Heart left ventricle (tissue), 16 donors: ENCODE measurements around the gene FOXP4. TPM values are rescaled to one million over a fixed set of nuclear protein-coding genes. Genes with fewer than 3 reads are reported as not detected.

Experiments
- ATAC-seq, 4 donors: fragments of 200-7000 bp; cut with Tn5 transposase; one replicate each; pipeline ENCODE4 v1.9.1; 2020 to 2022; ENCODE audit warnings: moderate library complexity in 4 of 4, mild to moderate bottlenecking in 3 of 4, moderate number of reproducible peaks in 1 of 4
- DNase-seq, 5 donors: peaks; one replicate each; pipeline ENCODE4 v3.0.0-alpha.2; 2020
- H3K27ac ChIP-seq, 12 donors: fragments of 200-600 bp; sonication (generic) in 4 of 12; one replicate each; pipeline versions ENCODE4 v1.5.0 to v1.8.0; 2016 to 2022; ENCODE audit warnings: mild to moderate bottlenecking in 2 of 12
- H3K27me3 ChIP-seq, 9 donors: fragments of 200-600 bp; sonication (generic) in 2 of 9; one replicate each; pipeline versions ENCODE4 v1.5.1 to v1.8.0; 2016 to 2022; ENCODE audit warnings: mild to moderate bottlenecking in 3 of 9
- H3K36me3 ChIP-seq, 9 donors: fragments of 200-600 bp; sonication (generic) in 2 of 9; one replicate each; pipeline versions ENCODE4 v1.5.0 to v1.8.0; 2018 to 2022; ENCODE audit warnings: mild to moderate bottlenecking in 2 of 9
- H3K4me1 ChIP-seq, 12 donors: fragments of 200-600 bp; sonication (generic) in 4 of 12; one replicate each; pipeline versions ENCODE4 v1.5.0 to v1.8.0; 2016 to 2022; ENCODE audit warnings: mild to moderate bottlenecking in 3 of 12
- H3K4me3 ChIP-seq, 12 donors: fragments of 200-600 bp; sonication (generic) in 4 of 12; one replicate each; pipeline versions ENCODE4 v1.5.0 to v1.8.0; 2017 to 2022; ENCODE audit warnings: mild to moderate bottlenecking in 9 of 12, moderate library complexity in 4 of 12
- H3K9me3 ChIP-seq, 12 donors: fragments of 200-600 bp; sonication (generic) in 4 of 12; one replicate each; pipeline versions ENCODE4 v1.5.0 to v1.8.0; 2016 to 2022; ENCODE audit warnings: mild to moderate bottlenecking in 1 of 12
- CTCF ChIP-seq, 12 donors: fragments of 200-600 bp; sonication (generic) in 4 of 12; IDR thresholded peaks; one replicate each; pipeline versions ENCODE4 v1.5.0 to v1.8.0; 2018 to 2022; ENCODE audit warnings: antibody characterized with exemption in 12 of 12, mild to moderate bottlenecking in 5 of 12
- POLR2A ChIP-seq, 2 donors: fragments of 450-650 bp; IDR thresholded peaks; one replicate each; pipeline ENCODE4 v1.6.1; 2017; ENCODE audit warnings: antibody characterized with exemption in 2 of 2, mild to moderate bottlenecking in 2 of 2, moderate library complexity in 2 of 2
- WGBS, 4 donors: extraction: QIAGEN DNeasy Blood & Tissue Kit in 2 of 4; methylation state at CpG; one replicate each; pipeline versions ENCODE4 v1.1.5 to v1.1.7; 2013 to 2018; 5-methylcytosine and 5-hydroxymethylcytosine counted together
- intact Hi-C, 10 donors: fragments of 100-400 bp; cut with DNase I; formaldehyde crosslinking; loops; one replicate each; pipeline versions ENCODE4 v1.11.1 to v1.14.2; 2022
- polyA plus RNA-seq, 2 donors: library from polyadenylated mRNA; stranded (reverse); fragments of 200-250 nt; gene quantifications; one replicate each; pipeline ENCODE4 v1.2.3, GENCODE V29; 2013
- total RNA-seq, 9 donors: library from RNA; depleted of rRNA in 2 of 9; stranded (reverse); fragments of >200 nt in 2 of 9; fragmentation: NEBNext Ultra II Directional in 3 of 9; extraction: Animal tissue kit (Norgen Biotek cat#: 25700) in 3 of 9; gene quantifications; one replicate each; pipeline versions ENCODE4 v1.1.0 to v1.2.4, GENCODE V29; 2016 to 2023
- donor health status: ischemic (EF 13 %, LVEDD 7.1; RV severe dilation, severe dysfunction).
- donor health status: healthy with polysubstance abuse.
- donor health status: DM: no; HTN: yes; CAD: no.
- donor health status: DM: no; HTN: no; CAD: no.
- donor health status: ischemic (EF 25% LVEDD 6.9; RV normal size, moderate dysfunction).
- donor health status: ischemic (EF 25% LVEDD 5.7; RV mildly dilated, moderate dysfunction).
- donor health status: healthy.
- donor health status: DM: yes; HTN: yes; CAD: no.
- donor health status: ischemic (EF 35%, LVEDD 5.7; RV mildly dilated, moderate dysfunction).
- donor health status: nonischemic (EF 11% LVEDD 7.7; RV severe dilation, severe dysfunction).
- donor health status: DM: yes; HTN: yes; CAD: no.
- donor health status: PGD.
- donor health status: ischemic (EF 29% LVEDD 5.4; RV normal size, mild dysfunction).
- donor health status: nonischemic (EF 23%, LVEDD 6.1; RV moderate dilation, normal function).

Gene FOXP4
- total and polyA plus RNA-seq, 11 donors: 10.9 to 22.5 (median 16.0) TPM

- TF ChIP-seq CTCF (IDR thresholded peaks at IDR 0.05) (no peak), POLR2A (IDR thresholded peaks at IDR 0.05) (no peak)
- DNase-seq: no peak
- intact Hi-C loops: no loop called here
- Histone ChIP-seq H3K4me1 (peaks cover 0 to 28% (median 0%) of the 10 kb centered on the region in 12 donors), H3K9me3 (no peaks in the 10 kb centered on the region), H3K27me3 (peaks cover 0 to 23% (median 0%) of the 10 kb centered on the region in 9 donors), H3K36me3 (no peaks in the 10 kb centered on the region), H3K27ac (no peak overlapping the region), H3K4me3 (no peak overlapping the region)
- WGBS, 4 donors: 75 to 83% (median 78%) methylated on average over 2 of the region's 2 CpGs
- peak in 2 of 4 donors; percentile 34 to 68 for ATAC-seq
Observed at GRCh38 chr6:41538556-41539182, 7.5 kb upstream of the FOXP4 start.

GRCh38 chr6:41539204-41539603 lies 7.0 kb upstream of the FOXP4 start:
- DNase-seq (no peak), ATAC-seq (no peak)
- Histone ChIP-seq H3K4me3 (no peak overlapping the region), H3K4me1 (peaks cover 0 to 28% (median 0%) of the 10 kb centered on the region in 12 donors), H3K9me3 (no peaks in the 10 kb centered on the region), H3K27me3 (peaks cover 0 to 22% (median 0%) of the 10 kb centered on the region in 9 donors), H3K27ac (no peak overlapping the region), H3K36me3 (no peaks in the 10 kb centered on the region)
- intact Hi-C loops: no loop called here
- no peak for TF ChIP-seq POLR2A (IDR thresholded peaks at IDR 0.05)
- no peak for TF ChIP-seq CTCF (IDR thresholded peaks at IDR 0.05)

- 80 to 84% (median 82%) methylated on average over 2 of the region's 2 CpGs for WGBS, 4 donors
- Histone ChIP-seq H3K9me3 (no peaks in the 10 kb centered on the region), H3K27ac (no peak overlapping the region), H3K4me1 (peaks cover 0 to 38% (median 6%) of the 10 kb centered on the region in 12 donors), H3K27me3 (peaks cover 0 to 15% (median 0%) of the 10 kb centered on the region in 9 donors), H3K36me3 (no peaks in the 10 kb centered on the region), H3K4me3 (no peak overlapping the region)
- intact Hi-C loops: loop anchor here in 1 of 10 donors (5.0 kb wide), 1 partner anchor 34 kb away; no protein-coding TSS in a partner anchor
- DNase-seq (no peak), ATAC-seq (no peak)
- TF ChIP-seq CTCF (IDR thresholded peaks at IDR 0.05): no peak
- TF ChIP-seq POLR2A (IDR thresholded peaks at IDR 0.05): no peak
Observed at GRCh38 chr6:41541364-41541763, 4.8 kb upstream of the FOXP4 start.

- no peak overlapping the region for H3K4me3 ChIP-seq
- intact Hi-C loops: loop anchor here in 1 of 10 donors (5.0 kb wide), 1 partner anchor 36 kb away; no protein-coding TSS in a partner anchor
- TF ChIP-seq POLR2A (IDR thresholded peaks at IDR 0.05) (no peak), CTCF (IDR thresholded peaks at IDR 0.05) (no peak)
- no peak overlapping the region for H3K27ac ChIP-seq
- H3K4me1 ChIP-seq: peaks cover under 1 to 29% (median 12%) of the 10 kb centered on the region in 12 donors
- no peak for DNase-seq
- 82 to 95% (median 94%) methylated on average over 5 of the region's 5 CpGs for WGBS, 4 donors
- H3K27me3 ChIP-seq: peaks cover 0 to 16% (median 0%) of the 10 kb centered on the region in 9 donors
- H3K9me3 ChIP-seq: no peaks in the 10 kb centered on the region
- no peaks in the 10 kb centered on the region for H3K36me3 ChIP-seq
- ATAC-seq: no peak
Observed at GRCh38 chr6:41543087-41543486, 3.1 kb upstream of the FOXP4 start.
